Measurements from ENCODE around the gene ZNF487. TPM values are rescaled to one million over a fixed set of nuclear protein-coding genes. Genes with fewer than 3 reads are reported as not detected.
"Not testable (repeated sequence)": the region's sequence is repeated elsewhere in the genome, so short reads cannot be mapped to it uniquely, and the experiment has no call there.

ZNF487 gene
- total RNA-seq, 1 donor from 2014 or later: 9.7 TPM

- peak; percentile 42 for DNase-seq
Observed at GRCh38 chr10:43407148-43407575, 29.7 kb upstream of the ZNF487 start.

- peak; percentile 64 for DNase-seq
Observed at GRCh38 chr10:43407576-43408330, 29.2 kb upstream of the ZNF487 start.

- DNase-seq: no peak
Observed at GRCh38 chr10:43408331-43408709, 28.6 kb upstream of the ZNF487 start.

- DNase-seq: peak; percentile 93
Observed at GRCh38 chr10:43408710-43409384, 28.1 kb upstream of the ZNF487 start, which contains the start of gene HNRNPF. HNRNPF (minus strand) TSS chr10:43409186; CDS start chr10:43387884, 21,302 bp downstream.

GRCh38 chr10:43409385-43410109 is 27.4 kb upstream of the ZNF487 start:
- DNase-seq: no peak

GRCh38 chr10:43410345-43410744 is 26.6 kb upstream of the ZNF487 start:
- DNase-seq: no peak

- DNase-seq: no peak
Observed at GRCh38 chr10:43411536-43411935, 25.4 kb upstream of the ZNF487 start.

- no peak for DNase-seq
Observed at GRCh38 chr10:43415544-43415943, 21.4 kb upstream of the ZNF487 start.

- DNase-seq: no peak
Observed at GRCh38 chr10:43417950-43418768, 18.8 kb upstream of the ZNF487 start.

GRCh38 chr10:43419997-43420368 is 16.9 kb upstream of the ZNF487 start:
- no peak for DNase-seq

- DNase-seq: peak; percentile 79
Observed at GRCh38 chr10:43420369-43421200, 16.3 kb upstream of the ZNF487 start.

- no peak for DNase-seq
Observed at GRCh38 chr10:43421201-43421507, 15.8 kb upstream of the ZNF487 start.

- DNase-seq: no peak
Observed at GRCh38 chr10:43421519-43421918, 15.4 kb upstream of the ZNF487 start.

GRCh38 chr10:43421944-43422343 is 15.0 kb upstream of the ZNF487 start:
- DNase-seq: not testable (repeated sequence)

- no peak for DNase-seq
Observed at GRCh38 chr10:43424416-43424815, 12.5 kb upstream of the ZNF487 start.

- not testable (repeated sequence) for DNase-seq
Observed at GRCh38 chr10:43426476-43426875, 10.4 kb upstream of the ZNF487 start.

GRCh38 chr10:43427166-43427825 is 9.6 kb upstream of the ZNF487 start:
- DNase-seq: no peak

GRCh38 chr10:43430926-43431663 is 5.8 kb upstream of the ZNF487 start:
- DNase-seq: no peak

GRCh38 chr10:43437141-43437870 is 395 bp downstream of the ZNF487 start:
- DNase-seq: no peak
